ENCODE results near the gene CSNK1G1.
"Not testable (repeated sequence)": the region's sequence is repeated elsewhere in the genome, so short reads cannot be mapped to it uniquely, and the experiment has no call there.

Gene CSNK1G1

GRCh38 chr15:64130159-64130558, 225.8 kb downstream of the CSNK1G1 start:
- no peak overlapping the region for H3K4me3 ChIP-seq (replicated peaks in 1 of 2; ENCODE audit: low read depth in 2 of 2, low read length in 2 of 2)
- no peak for DNase-seq (ENCODE audit: low read depth in 2 of 2)
- TF ChIP-seq CTCF (IDR thresholded peaks at IDR 0.05; ENCODE audit: low read depth, low read length): no peak

- no peak for TF ChIP-seq CTCF (IDR thresholded peaks at IDR 0.05; ENCODE audit: low read depth, low read length)
Measured at GRCh38 chr15:64127521-64128270, 228.3 kb downstream of the CSNK1G1 start.

GRCh38 chr15:64125978-64126377, 230.0 kb downstream of the CSNK1G1 start:
- no peak for TF ChIP-seq CTCF (IDR thresholded peaks at IDR 0.05; ENCODE audit: low read depth, low read length)
- H3K4me3 ChIP-seq (replicated peaks in 1 of 2; ENCODE audit: low read depth in 2 of 2, low read length in 2 of 2): no peak overlapping the region
- DNase-seq (ENCODE audit: low read depth in 2 of 2): no peak

More at GRCh38 chr15:64127521-64128270, 228.3 kb downstream of the CSNK1G1 start:
- no peak for DNase-seq (ENCODE audit: low read depth in 2 of 2)
- H3K4me3 ChIP-seq (replicated peaks in 1 of 2; ENCODE audit: low read depth in 2 of 2, low read length in 2 of 2): no peak overlapping the region

- DNase-seq (ENCODE audit: low read depth in 2 of 2): no peak
- TF ChIP-seq CTCF (IDR thresholded peaks at IDR 0.05; ENCODE audit: low read depth, low read length): no peak
- H3K4me3 ChIP-seq (replicated peaks in 1 of 2; ENCODE audit: low read depth in 2 of 2, low read length in 2 of 2): no peak overlapping the region
Measured at GRCh38 chr15:64122936-64123351, 233.0 kb downstream of the CSNK1G1 start.

- TF ChIP-seq CTCF (IDR thresholded peaks at IDR 0.05; ENCODE audit: low read depth, low read length): no peak
- no peak for DNase-seq (ENCODE audit: low read depth in 2 of 2)
- H3K4me3 ChIP-seq (replicated peaks in 1 of 2; ENCODE audit: low read depth in 2 of 2, low read length in 2 of 2): no peak overlapping the region
Measured at GRCh38 chr15:64122444-64122843, 233.5 kb downstream of the CSNK1G1 start.

GRCh38 chr15:64121614-64122013, 234.4 kb downstream of the CSNK1G1 start:
- DNase-seq (ENCODE audit: low read depth in 2 of 2): no peak
- no peak overlapping the region for H3K4me3 ChIP-seq (replicated peaks in 1 of 2; ENCODE audit: low read depth in 2 of 2, low read length in 2 of 2)
- TF ChIP-seq CTCF (IDR thresholded peaks at IDR 0.05; ENCODE audit: low read depth, low read length): no peak

- DNase-seq (ENCODE audit: low read depth in 2 of 2); H3K4me3 ChIP-seq (replicated peaks in 1 of 2; ENCODE audit: low read depth in 2 of 2, low read length in 2 of 2): not testable (repeated sequence)
Measured at GRCh38 chr15:64120322-64120721, 235.7 kb downstream of the CSNK1G1 start.
